ENCODE data around the gene ACVR1. TPM values are rescaled to one million over a fixed set of nuclear protein-coding genes. Genes with fewer than 3 reads are reported as not detected.
A peak's percentile ranks its signal among the peaks of the same experiment; 100 is the strongest.

The ACVR1 gene
- total and polyA plus RNA-seq, 9 of the 15 experiments (the other 6 are each of a cell fraction or from before 2014, with no cell fraction given): 3.8 to 14.3 (median 6.9) TPM

GRCh38 chr2:157840568-157841156 is 35.5 kb downstream of the ACVR1 start (continued):
- no peak for TF ChIP-seq PRDM10 (IDR thresholded peaks at IDR 0.05; ENCODE audit: partially characterized antibody)
- no peak for TF ChIP-seq ZNF280A (IDR thresholded peaks at IDR 0.05; ENCODE audit: low read depth, partially characterized antibody)
- TF ChIP-seq SFPQ (IDR thresholded peaks at IDR 0.05; ENCODE audit: low read depth, low read length): no peak
- no peak for TF ChIP-seq HDAC1 (IDR thresholded peaks at IDR 0.05)
- no peak for TF ChIP-seq BCL6 (CRISPR knock-in tag; IDR thresholded peaks at IDR 0.05)
- TF ChIP-seq SREBF2 (CRISPR knock-in tag; IDR thresholded peaks at IDR 0.05): no peak
- no peak for TF ChIP-seq COPS2 (conservative IDR thresholded peaks at IDR 0.05)
- TF ChIP-seq PYGO2 (tag; IDR thresholded peaks at IDR 0.05): no peak
- 0 out of 4 replicates have a peak, but pooled peaks of 1 of the 2 experiments have one; percentile 10 for TF ChIP-seq RCOR1 (IDR thresholded peaks at IDR 0.05; ENCODE audit: borderline replicate concordance in 1 of 2, low read depth in 2 of 2, low read length in 2 of 2)
- peak; percentile 56; the same call in 1 of the 2 replicates for TF ChIP-seq MEF2A (IDR thresholded peaks at IDR 0.05; ENCODE audit: control insufficient read depth, low read depth, low read length)
- no peak for TF ChIP-seq DDX20 (tag; IDR thresholded peaks at IDR 0.05; ENCODE audit: low read depth)
- TF ChIP-seq PKNOX1 (IDR thresholded peaks at IDR 0.05): peak; percentile 70
- TF ChIP-seq, protein P1, sequence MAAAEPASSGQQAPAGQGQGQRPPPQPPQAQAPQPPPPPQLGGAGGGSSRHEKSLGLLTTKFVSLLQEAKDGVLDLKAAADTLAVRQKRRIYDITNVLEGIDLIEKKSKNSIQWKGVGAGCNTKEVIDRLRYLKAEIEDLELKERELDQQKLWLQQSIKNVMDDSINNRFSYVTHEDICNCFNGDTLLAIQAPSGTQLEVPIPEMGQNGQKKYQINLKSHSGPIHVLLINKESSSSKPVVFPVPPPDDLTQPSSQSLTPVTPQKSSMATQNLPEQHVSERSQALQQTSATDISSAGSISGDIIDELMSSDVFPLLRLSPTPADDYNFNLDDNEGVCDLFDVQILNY (CRISPR knock-in tag; IDR thresholded peaks at IDR 0.05): no peak
- no peak for TF ChIP-seq ELF2 (CRISPR knock-in tag; IDR thresholded peaks at IDR 0.05)
- TF ChIP-seq ZNF23 (CRISPR knock-in tag; IDR thresholded peaks at IDR 0.05): no peak
- no peak for TF ChIP-seq PPARD (CRISPR knock-in tag; IDR thresholded peaks at IDR 0.05)
- 0 out of 2 replicates have a peak, but pooled peaks have one; percentile 30 for TF ChIP-seq MEF2D (tag; conservative IDR thresholded peaks at IDR 0.05; ENCODE audit: low read depth)
- TF ChIP-seq ZNF584 (CRISPR knock-in tag; IDR thresholded peaks at IDR 0.05; ENCODE audit: low read depth): no peak
- TF ChIP-seq BMI1 (IDR thresholded peaks at IDR 0.05; ENCODE audit: low read length): no peak

All from K562 (cell line).